HL-60/S4 treated with retinoic acid at 250 ng/mL for 4 days and 3 days (cell line): ENCODE results near the gene EYS.
"Not testable (repeated sequence)": the region's sequence is repeated elsewhere in the genome, so short reads cannot be mapped to it uniquely, and the experiment has no call there.

Experiments
- in situ Hi-C: fragments of 300-500 bp; cut with MboI; formaldehyde crosslinking; loops from 2 replicates; pipeline ENCODE4 v1.7.0; 2022; ENCODE audit warnings: low sequenced_read_pairs

The EYS gene

DNA sequence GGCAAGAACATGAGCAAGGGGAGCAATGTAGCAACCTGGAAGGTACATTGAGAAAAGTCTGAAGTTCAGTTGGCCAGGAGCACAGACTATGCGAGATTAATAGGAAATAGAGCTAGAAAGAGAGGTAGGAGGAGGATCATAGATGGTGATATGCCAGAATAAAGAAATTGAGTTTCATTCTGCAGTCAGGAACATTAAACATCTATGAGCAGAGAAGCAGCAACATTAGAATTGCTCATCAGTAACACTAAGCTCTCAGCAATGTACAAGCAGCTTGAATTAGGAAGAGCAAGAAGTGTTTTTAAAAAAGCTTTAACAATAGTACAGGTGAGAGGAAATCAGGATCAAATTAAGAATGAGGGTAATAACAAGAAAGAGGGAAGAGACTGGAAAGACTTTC is 1603.5 kb downstream of the EYS start:
- in situ Hi-C loops, result no loop called here

DNA sequence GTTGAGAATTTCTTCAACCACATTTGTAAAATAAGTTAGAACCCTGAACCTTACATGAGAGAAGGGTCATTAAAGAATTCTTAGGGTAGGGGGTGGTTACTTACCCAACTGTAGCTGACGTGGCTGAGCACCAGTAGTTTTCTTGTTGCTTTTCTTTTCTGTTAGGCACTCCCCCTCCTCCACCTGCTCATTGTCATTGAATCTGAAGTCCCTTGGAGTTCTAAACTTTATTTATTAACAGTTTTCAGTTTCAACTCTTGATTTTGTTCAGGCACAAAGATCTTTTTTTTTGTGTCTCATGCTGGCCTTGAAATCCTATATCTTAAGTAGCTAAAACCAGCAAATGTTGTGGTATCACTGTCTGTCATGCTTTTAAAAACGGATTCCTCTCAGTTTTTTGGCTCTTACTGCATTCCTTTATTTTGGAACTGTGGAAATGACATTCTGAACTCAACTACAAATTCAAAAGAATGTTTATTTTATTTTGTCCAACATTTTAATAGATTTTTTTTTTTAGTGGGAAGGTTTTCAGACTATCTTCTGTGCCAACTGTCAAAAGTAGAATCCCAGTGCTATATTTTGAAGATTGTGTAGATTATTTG is 1606.2 kb downstream of the EYS start:
- in situ Hi-C loops, result no loop called here

DNA sequence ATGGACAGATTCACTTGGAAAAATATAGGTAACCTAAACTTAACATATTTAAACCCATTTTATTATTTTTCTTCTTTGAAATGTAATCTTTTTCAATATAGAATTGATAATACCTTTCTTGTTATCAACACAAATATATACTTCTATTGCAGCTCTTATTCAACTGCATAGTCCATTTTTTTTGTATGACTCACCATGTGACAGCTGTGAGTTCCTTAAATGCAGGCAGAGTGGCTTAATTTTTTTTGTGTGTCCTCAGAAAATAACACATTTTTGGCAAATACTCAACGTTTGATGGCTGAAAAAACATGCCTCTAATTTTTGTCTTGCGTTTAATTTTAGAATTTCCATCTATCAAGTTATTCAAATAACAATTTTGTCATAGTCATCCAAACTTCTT is 1616.7 kb downstream of the EYS start:
- in situ Hi-C loops, result no loop called here

DNA sequence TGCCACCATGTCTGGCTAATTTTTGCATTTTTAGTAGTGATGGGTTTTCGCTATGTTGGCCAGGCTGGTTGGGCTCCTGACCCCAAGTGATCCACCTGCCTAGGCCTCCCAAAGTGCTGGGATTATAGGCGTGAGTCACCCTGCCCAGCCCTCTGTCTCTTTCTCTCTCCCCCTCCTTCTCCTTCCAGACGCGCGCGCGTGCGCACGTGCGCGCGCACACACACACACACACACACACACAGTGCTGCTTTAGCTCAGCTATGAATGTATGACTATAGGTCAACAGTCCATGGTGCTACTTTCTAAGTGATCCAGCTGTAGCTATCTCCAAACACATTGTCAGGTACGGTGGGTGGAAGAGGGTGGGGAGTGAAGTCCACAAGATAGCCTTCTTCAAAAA is 1621.9 kb downstream of the EYS start:
- in situ Hi-C loops, result no loop called here

DNA sequence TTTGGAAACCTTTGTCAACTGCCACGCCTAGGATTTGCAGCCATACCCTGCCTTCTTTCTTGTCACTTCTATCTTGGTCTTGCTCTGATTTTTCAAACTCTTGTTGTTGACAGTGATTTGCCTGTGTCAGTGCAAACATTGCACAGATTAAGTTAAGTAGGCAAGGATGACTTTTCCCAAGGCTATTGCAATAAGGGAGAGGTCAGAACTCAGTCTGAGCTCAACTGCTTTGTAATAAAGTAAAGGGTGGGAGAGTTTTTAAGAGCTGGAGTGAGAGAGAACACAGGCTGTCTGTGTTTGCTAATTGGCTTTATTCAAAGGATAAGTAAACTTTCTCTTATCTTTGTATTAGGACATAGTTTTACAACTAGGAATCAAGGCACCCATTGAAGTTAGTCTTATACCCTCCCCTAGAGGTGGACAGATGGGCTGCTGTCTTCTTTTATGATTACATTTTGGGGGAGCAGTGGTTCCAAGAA is 1622.8 kb downstream of the EYS start:
- in situ Hi-C loops, result no loop called here

DNA sequence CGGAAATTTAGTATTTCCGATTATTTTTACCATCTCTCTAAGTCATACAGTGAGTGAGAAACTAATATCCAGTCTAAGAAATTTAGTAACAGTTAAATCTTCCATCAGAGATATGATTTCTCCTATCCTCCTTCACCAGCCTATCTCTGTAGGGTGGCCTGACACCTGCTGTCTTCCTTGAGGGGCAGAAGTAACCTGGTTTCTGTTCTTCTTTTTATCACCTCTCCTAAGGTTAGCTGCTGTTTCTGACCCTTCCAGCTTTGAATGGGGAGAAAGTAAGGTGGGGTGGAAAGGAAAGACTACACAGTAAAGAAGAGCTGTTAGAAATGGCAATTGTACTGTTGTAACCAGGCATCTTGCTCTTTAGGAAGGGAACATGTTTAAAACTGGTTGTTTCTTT is 1623.8 kb downstream of the EYS start:
- in situ Hi-C loops, result no loop called here

DNA sequence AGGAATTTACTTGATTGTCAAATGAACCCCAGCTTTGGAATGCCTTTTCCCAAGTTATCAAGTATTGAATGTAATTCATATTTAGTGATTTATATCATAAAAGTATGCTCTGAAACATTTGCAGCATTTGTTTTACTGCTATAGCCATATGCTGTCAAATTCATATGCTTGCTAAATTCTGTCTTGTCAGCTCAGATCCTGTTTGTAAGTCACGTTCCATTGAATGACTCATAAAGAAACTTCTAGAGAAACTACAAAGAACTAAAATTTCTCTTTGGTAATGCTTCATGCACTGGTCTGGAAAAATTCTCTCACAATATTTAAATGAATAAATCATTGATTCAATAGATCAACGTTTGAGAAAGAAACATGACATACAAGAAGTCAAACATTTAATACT is 1625.6 kb downstream of the EYS start:
- in situ Hi-C loops, result no loop called here

DNA sequence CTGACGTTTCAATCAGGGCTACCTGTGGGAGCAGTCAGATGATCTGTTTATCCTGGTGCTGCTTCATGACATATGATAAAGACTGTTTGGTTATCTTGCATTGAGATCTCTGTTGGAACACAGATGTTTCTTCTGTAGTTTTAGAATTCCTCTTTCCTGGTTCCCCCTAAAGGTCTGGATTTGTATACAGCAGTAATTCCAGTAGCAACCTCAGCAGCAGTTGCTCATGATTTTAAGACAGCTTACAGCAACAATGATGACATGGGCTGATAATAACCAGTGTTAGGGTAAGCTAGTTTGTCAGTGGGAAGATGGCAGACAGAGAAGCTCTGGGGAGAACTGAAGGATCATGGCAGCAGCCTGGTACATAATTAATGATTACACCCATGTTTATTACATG is 1632.0 kb downstream of the EYS start:
- in situ Hi-C loops, result no loop called here

DNA sequence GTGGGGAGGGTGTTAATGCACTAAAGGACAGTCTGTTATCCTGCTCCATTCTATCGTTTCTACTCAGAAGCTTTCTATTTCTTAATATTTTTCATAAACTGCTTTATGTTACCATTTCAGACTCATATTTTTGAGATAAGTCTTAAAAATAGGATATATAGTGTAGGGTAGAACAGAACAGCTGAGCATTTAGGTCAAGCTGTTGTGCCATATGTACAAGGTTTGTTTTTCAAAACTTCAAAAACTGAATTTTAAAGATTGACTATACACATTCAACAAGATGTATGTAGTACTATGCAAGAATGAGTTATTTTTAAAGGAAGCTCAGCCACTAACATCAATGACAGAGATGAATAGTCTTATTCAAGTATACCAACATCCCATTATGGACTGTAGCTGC is 1634.3 kb downstream of the EYS start:
- in situ Hi-C loops, result no loop called here

DNA sequence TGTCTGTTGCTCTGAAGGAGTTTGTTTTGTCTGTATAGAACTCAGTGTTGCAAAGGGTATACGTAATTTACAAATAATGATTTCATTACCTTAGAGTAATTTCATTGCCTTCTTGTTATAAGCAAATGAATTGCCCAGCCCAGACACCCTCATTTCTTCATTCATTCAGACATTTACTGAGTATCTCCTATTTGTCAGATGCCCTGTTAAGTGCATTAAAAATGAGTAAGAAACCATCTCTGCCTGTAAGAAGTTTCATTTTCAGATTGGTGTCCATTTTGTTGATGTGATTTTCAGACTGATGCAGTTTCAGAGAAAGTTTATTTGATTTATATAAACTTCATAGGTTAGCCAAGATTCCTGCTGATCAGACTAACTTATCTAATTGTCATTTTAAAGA is 1642.1 kb downstream of the EYS start:
- in situ Hi-C loops, result no loop called here

DNA sequence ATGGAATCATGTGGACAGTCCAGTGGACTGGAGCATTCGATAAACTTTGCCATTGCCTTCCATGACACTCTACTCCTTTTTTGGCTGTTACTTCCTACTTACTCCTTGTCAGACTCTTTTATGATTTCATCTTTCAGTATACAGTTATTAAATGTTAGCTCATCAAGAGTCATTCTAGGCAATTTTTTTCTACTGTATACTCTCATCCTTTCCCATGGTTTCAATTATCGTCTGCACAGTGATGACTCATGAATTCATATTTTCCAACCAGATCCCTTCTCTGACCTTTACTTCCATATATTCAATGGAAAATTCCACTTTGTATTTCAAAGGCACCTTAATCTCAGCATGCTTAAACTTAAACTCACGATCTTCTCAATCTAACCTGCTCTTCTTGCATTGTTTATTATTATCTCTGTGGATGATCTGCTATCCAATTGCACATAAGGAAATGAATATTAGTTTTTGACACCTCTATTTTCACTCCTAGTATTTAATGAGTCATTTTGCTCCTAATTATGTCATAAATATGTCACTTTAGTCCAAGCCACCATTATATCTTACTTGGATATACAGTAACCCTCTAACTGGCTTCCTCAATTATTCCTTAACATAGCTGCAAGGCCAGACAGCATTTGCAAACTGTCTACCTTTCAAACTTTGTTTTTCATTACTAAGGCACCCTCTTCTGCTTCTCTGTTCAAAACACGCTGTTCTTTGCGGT is 1643.9 kb downstream of the EYS start:
- in situ Hi-C loops, result no loop called here

DNA sequence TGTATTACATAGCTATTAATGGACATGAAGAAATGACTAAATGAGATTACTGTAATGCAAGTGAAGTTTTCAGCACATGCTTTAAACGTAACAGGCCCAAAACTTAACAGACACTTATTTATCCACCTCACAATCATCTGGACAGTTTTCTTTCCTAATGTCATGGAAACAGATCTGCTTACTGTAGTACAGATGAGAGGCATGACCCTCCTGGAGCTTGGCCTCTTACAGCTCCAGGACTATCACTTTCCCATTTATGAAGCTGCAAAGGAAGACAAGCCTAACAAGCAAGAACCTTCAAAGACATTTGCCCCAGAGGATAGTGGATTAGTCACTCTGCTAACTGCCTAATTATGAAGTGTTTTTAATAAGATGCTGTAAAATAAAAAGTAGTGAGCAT is 1652.2 kb downstream of the EYS start:
- in situ Hi-C loops, result no loop called here

DNA sequence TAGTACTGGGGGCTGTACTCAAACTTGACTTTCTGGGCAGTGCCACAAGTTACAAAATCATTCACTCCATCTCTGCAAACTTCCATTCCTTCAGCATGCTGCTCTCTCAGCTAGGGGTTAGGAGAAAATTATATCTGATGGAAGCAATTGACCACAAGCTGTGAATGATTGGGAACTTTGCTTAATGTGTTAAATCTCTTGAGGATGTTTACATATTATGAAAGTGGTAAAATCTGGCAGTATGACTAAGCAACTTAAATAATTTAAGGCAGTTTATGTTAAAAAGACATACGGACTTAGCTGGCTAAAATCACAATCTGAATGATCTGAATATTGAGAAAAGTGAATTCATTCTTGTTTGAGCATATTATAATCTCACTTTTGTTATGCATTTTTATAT is 1656.4 kb downstream of the EYS start:
- in situ Hi-C loops, result no loop called here

DNA sequence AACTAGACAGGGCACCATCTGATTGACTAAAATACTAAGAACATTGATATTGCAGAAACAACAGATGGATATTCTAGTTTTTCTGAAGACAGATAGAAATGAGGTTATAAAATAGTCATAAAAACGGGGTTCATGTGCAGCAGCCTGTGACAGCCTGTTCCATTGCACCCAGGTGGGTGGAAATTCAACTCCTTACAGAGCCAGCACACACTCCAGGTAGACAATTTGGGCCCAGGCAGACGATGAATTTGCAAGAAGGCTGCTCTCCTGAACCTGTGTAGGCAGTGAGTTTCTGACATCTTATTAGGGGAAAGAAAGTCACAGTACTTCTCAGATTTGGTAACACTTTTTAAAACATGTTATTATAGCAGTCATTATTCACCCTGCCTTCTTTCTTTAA is 1657.3 kb downstream of the EYS start:
- in situ Hi-C loops, result no loop called here

DNA sequence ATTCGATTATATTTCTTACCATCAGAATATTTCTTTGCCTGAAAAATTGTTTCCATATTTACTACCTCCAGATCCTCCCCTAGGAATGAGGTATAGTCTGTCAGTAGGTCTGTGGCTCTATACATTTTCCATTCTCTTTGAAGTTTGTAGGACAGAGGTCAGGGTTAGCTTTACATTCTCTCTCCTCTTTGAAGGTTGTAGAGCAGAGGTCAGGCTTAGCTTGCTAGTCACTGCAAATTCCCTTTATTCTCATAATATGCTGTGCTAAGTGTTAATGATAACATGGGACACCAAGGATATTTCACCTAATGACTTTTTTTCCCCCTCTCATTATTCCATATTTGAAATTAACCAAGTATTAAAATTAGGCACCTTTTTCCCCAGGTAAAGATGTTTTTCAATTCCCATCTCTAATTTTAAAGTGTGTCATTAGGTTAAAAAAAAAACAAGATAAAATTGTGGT is 1660.2 kb downstream of the EYS start:
- in situ Hi-C loops, result no loop called here

DNA sequence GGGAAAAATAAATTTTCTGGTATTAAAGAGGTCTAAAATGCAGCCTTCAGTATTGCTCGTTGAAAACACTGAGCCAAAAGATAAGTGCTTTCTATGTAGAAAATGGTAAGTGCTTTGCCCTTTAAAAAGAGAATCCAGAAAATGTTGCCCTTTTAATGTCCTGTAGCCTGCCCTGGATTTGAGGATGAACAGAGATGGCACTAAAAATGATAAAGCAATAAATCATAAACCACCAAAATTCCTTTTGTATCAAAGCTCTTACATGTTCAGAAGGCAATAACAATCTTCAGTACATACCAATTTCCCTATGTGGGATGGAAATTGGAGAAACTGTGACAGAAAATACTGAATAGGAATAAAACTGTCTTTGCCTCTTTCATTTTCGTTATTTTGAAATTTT is 1665.7 kb downstream of the EYS start:
- in situ Hi-C loops, result no loop called here

DNA sequence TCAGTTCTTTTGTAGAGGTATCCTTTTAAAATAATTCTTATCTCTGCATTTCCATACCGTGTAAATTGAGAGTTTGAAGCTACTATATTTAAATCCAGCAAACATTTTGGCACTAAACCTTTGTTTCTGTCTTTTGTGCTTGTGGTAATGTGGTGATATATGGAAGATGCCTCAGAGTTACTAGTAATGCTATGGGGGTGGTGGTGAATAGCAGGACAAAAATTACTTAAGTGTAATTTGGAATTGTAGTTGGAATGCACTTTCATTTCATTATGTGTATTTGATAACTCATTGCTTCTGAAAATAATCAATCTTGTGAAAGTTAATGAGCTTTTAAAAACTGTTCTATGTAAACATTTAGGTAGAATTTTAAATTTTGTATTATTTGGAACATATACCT is 1666.9 kb downstream of the EYS start:
- in situ Hi-C loops, result no loop called here

DNA sequence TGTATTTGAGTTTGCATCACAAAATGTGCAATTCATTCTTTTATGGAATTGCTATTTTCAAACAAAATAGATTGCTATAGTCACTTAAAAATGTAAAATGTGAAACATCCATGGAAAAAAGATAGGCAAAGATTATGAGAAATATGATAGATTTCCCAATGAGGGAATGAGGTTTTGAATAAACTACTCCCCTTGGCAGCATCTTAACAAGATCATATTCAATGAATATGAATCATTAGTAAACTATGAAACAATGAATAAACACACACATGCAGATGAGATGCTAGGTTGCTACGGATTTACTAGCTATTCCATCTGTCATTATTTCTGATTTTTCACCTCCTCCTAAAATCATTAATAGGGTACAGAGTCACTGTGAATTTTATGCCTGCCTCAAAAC is 1669.6 kb downstream of the EYS start:
- in situ Hi-C loops, result no loop called here

DNA sequence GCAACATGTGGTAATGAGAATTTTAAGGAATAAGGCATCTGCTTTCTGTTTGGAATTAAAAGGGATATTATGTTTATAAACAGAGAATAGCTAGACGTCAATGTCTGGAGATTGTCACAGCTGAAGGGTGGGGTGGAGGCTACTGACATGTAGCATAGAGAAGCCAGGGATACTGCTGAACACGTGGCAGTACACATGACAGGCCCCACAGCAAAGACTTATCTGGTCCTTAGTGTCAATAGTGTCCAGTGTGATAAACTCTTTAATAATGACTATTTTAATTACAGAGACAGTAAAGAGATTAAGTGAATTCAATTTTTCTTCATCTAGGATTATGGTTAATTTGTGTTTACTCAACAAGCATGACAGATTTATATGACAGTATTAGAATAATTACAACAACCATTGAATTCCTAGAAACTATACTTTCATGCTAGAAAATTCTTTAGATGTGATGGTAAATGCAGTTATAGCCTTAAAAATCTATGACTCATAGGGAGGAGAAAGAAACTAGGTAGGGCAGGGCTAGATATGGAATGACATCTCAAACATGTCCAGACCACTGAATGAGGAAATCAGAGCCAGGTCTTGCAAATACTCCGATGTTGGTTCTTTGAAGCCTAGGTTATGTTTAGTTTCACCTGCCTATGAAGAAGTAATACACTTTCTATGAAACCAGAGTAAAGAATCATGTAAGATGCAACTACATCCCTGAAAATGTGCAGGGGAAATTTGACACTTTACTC is 1671.9 kb downstream of the EYS start:
- in situ Hi-C loops, result no loop called here

DNA sequence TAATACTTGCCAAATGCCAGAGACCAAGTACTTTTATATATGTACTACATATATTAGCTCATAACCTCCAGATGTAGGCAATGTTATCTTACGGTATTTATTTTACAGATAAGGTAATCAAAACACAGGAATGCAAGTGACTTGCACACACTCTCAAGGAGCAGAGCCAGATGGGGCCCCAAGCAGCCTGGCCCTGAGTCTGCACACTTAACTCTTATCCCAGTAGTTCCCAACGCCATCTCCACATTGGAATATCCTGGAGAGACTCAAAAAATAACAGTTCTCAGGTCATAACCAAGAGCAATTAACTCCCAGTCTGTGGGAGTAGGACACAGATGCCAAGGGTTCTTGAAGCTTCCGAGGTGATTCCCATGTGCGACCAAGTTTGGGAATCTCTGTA is 1672.7 kb downstream of the EYS start:
- in situ Hi-C loops, result no loop called here

DNA sequence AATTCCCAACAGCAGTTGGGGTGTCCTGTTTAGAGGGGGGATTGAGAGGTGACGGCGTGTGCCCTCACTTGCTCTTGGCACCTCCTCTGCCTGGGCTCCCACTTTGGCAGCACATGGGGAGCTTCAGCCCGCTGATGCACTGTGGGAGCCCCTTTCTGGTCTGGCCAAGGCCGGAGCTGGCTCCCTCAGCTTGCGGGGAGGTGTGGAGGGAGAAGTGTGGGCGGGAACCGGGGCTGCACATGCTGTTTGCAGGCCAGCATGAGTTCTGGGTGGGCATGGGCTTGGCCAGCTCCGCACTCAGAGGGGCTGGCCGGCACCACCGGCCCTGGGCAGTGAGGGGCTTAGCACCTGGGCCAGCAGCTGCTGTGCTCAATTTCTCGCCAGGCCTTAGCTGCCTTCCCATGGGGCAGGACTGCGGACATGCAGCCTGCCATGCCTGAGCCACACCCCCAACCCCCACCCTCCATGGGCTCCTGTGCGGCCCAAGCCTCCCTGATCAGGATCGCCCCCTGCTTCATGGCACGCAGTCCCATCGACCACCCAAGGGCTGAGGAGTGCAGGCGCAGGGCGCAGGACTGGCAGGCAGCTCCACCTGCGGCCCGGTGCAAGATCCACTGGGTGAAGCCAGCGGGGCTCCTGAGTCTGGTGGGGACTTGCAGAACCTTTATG is 1675.9 kb downstream of the EYS start:
- in situ Hi-C loops, result not testable (repeated sequence)

DNA sequence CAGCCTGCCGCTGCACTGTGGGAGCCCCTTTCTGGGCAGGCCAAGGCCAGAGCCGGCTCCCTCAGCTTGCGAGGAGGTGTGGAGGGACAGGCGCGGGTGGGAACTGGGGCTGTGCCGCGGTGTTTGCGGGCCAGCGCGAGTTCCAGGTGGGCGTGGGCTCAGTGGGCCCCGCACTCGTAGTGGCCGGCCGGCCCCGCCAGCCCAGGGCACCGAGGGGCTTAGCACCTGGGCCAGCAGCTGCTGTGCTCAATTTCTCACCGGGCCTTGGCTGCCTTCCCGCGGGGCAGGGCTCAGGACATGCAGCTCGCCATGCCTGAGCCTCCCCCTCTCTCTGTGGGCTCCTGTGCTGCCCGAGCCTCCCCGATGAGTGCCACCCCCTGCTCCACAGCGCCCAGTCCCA is 1683.3 kb downstream of the EYS start:
- in situ Hi-C loops, result no loop called here
